D721Med (cell line): ENCODE measurements around the gene GNG12.

Experiments used
- DNase-seq: peaks from one replicate; pipeline ENCODE4 v3.0.0; 2011; ENCODE audit warnings: low spot score; ENCODE audit not compliant: insufficient read length
- FAIRE-seq: peaks from 2 replicates; lab custom pipeline; 2011; peaks lifted over from hg19 to GRCh38; lab: Jason Lieb, UNC
- TF ChIP-seq, protein P1 (sequence below): IDR thresholded peaks from 2 replicates; pipeline ENCODE4 v1.5.1; 2012; ENCODE audit warnings: mild to moderate bottlenecking, control low read depth; ENCODE audit not compliant: insufficient read depth; ENCODE audit errors: missing control alignments

GNG12 gene

DNA sequence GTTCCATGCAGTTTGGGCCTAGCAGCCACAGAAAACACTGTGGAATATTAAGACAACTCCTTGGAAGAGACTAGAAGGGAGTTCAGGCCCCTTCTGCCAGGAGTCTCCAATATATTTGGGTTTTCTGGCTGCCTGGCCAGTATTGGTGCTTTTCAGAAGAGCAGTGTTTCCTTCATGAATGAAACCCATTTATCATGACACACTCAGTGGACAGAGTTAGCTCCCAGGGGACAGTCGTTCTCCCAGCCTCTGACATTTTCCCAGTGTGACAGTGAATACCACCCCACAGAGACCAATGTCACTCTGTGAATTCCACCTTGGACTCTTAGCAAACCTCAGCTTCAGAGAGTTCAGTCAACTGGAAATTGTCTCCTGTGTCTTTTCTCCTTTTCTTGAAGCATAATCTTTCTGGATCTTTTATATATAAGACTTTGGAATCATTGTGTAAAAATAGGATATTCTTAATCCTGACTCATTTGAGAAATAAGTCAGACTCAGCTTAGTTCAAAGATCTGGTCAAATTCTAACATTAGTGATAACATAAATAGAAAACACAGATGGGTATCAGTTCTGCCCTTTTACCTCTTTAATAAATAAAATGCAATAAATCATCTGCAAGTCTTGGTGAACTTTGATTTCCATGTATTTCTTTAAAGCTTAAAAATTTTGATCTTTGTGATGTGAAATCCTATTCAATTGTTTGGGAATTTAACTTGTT, 40.4 kb downstream of the GNG12 start:
- no peak for FAIRE-seq

DNA sequence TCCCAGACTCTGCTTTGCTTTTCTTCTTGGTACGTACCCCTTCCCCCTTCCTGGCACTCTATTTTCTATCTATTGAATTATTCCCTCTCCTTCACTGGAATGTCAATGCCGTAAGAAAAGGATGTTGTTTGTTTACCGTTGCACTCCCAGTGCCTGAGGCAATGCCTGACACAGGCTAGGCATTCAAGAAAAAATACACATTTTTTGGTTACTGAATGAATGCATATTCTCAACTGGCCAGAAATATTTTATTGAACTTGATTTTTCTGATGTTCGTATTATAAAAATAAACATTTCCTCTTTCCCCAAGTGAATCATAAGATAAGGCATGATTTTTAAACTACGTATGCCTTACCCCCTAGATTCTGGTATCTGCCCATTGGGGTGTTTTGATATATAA, 41.2 kb downstream of the GNG12 start:
- DNase-seq (no peak), FAIRE-seq (no peak)
- TF ChIP-seq, protein P1, sequence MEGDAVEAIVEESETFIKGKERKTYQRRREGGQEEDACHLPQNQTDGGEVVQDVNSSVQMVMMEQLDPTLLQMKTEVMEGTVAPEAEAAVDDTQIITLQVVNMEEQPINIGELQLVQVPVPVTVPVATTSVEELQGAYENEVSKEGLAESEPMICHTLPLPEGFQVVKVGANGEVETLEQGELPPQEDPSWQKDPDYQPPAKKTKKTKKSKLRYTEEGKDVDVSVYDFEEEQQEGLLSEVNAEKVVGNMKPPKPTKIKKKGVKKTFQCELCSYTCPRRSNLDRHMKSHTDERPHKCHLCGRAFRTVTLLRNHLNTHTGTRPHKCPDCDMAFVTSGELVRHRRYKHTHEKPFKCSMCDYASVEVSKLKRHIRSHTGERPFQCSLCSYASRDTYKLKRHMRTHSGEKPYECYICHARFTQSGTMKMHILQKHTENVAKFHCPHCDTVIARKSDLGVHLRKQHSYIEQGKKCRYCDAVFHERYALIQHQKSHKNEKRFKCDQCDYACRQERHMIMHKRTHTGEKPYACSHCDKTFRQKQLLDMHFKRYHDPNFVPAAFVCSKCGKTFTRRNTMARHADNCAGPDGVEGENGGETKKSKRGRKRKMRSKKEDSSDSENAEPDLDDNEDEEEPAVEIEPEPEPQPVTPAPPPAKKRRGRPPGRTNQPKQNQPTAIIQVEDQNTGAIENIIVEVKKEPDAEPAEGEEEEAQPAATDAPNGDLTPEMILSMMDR = no peak

More for the DNA sequence above, 40.4 kb downstream of the GNG12 start:
- TF ChIP-seq, protein P1 = no peak
- DNase-seq = no peak

DNA sequence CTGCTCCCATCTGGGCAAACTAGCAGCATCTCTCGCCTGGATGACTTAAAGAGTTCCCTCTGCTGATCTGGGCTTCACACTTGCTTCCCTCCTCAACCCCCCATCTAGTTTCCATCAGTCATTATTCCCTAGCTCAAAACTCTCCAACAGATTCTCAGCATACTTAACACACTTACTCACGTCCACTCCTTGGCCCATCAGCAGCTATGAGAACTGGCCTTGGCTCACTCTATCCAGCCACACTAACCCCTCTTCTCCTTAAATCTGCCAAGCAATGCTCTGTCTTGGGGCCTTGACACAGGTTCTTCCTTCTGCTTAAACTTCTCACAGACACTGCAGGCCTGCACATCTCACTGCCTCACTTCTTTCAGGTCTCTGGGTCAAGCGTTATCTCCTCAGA, 41.6 kb downstream of the GNG12 start:
- DNase-seq = no peak

DNA sequence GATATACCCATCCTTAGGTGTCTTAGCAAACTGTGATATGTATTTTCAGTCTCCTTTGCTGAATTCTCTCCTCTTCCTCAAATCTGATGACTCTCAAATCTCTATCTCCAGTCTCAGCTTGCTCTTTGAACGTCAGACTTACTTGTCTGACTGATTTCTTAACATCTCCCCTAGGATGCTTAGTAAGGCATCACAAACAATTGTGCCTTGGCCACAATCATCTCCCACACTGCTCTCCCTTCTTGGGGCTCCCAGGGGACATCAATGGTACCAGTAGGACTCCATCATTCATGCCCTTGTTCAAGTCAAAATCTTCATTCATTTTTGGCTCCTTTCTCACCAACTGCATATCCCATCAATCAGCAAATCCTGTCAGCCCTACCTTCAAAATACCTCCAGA, 42.0 kb downstream of the GNG12 start:
- TF ChIP-seq, protein P1 = no peak
- FAIRE-seq = no peak

More for the DNA sequence above, 41.6 kb downstream of the GNG12 start:
- FAIRE-seq = no peak
- TF ChIP-seq, protein P1 = no peak

DNA sequence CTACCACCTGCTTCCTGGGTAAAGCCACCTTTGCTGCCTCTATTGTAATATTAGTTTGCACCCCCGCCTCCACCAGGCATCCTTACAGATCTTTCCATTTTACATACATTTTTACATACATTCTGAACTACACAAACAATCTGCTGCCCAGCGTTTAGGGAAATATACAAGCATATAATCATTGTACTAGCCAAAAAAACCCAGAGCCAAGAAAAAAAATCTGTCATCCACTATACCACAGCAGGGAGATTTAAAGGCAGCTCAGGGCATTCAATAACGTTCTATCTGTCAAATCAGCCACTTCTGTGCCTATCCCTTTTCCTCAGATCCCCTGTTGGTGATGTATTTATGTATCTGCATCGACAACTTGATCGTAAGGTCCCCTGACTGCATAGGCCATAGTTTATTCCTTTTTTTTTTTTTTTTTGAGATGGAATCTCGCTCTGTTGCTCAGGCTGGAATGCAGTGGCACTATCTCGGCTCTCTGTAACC, 43.0 kb downstream of the GNG12 start:
- no peak for DNase-seq
- TF ChIP-seq, protein P1 = no peak
- FAIRE-seq = no peak

More for the DNA sequence above, 42.0 kb downstream of the GNG12 start:
- no peak for DNase-seq

DNA sequence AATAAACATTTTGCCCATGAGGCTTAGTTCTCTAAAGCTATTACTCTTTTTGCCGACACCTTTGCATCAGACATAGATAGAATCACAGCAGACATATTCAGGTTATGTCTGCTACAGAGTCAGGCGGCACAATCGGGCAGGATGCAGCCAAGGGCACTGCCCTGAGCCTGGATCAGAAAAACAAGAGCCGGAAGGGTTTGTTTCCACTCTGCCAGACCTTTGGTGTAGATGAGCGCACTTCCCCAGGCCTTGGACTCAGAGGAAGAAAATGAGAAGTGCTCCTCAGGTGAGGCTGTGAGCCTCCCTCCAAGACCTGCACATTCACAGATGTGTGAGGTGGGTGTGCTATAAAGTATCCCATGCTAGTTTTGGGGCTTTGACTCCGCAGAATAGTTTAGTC, 43.7 kb downstream of the GNG12 start:
- no peak for DNase-seq
- FAIRE-seq = no peak
- TF ChIP-seq, protein P1 = no peak

DNA sequence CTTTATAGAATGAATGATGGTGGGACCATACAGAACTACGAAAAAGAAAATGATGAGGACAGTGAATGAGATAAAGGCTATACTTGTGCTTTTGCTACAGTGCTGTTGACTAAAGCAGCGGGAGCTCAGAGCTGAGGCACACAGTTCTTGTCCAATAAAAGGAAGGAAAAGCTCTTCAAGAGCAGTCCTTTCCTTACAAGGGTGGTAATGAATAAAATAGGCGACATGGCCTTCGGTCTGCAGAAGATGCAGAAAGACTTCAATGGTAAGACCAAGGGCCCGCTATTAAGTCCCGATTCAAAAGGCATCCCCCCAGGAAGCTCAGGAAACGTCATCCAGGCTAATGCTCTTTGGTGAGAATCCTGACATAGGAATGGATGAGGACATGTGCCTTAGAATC, 44.4 kb downstream of the GNG12 start:
- TF ChIP-seq, protein P1 = no peak
- FAIRE-seq = no peak
- DNase-seq = no peak
